WTC11 (cell line): Measurements from ENCODE around the gene DMWD. TPM values are rescaled to one million over a fixed set of nuclear protein-coding genes. Genes with fewer than 3 reads are reported as not detected.

Experiments used
- ARID4B ChIP-seq: sonication (generic); formaldehyde crosslinking; IDR thresholded peaks from 2 replicates; pipeline ENCODE4 v1.8.0; 2023; ENCODE audit warnings: missing genetic modification reagents, mild to moderate bottlenecking, borderline replicate concordance
- CREM ChIP-seq: sonication (generic); formaldehyde crosslinking; IDR thresholded peaks from 2 replicates; pipeline ENCODE4 v1.8.1; 2022; ENCODE audit warnings: mild to moderate bottlenecking, missing genetic modification reagents, moderate library complexity
- CTCF ChIP-seq: fragments of 200-600 bp; IDR thresholded peaks from 2 replicates; pipeline ENCODE4 v1.8.0; 2022; ENCODE audit warnings: antibody characterized with exemption
- E2F4 ChIP-seq: sonication (generic); formaldehyde crosslinking; IDR thresholded peaks from 2 replicates; pipeline ENCODE4 v1.8.1; 2022; ENCODE audit warnings: low read depth, mild to moderate bottlenecking, moderate library complexity, missing genetic modification reagents, borderline replicate concordance
- ELF4 ChIP-seq: sonication (generic); formaldehyde crosslinking; IDR thresholded peaks from 2 replicates; pipeline ENCODE4 v1.8.1; 2022; ENCODE audit warnings: low read depth, mild to moderate bottlenecking, moderate library complexity, missing genetic modification reagents
- EMX1 ChIP-seq: fragments of 250-450 bp; sonication (Bioruptor Pico); IDR thresholded peaks from 2 replicates; pipeline ENCODE4 v1.8.0; 2021; ENCODE audit warnings: mild to moderate bottlenecking
- ETV6 ChIP-seq: sonication (generic); formaldehyde crosslinking; IDR thresholded peaks from 2 replicates; pipeline ENCODE4 v1.8.1; 2022; ENCODE audit warnings: mild to moderate bottlenecking, missing genetic modification reagents
- HMGA2 ChIP-seq: fragments of 250-450 bp; sonication (Bioruptor Pico); IDR thresholded peaks from 2 replicates; pipeline ENCODE4 v1.4.0; 2021; ENCODE audit warnings: mild to moderate bottlenecking, moderate library complexity
- IRF2 ChIP-seq: sonication (generic); formaldehyde crosslinking; IDR thresholded peaks from 2 replicates; pipeline ENCODE4 v1.8.0; 2022; ENCODE audit warnings: low read depth, missing genetic modification reagents, borderline replicate concordance
- KAT7 ChIP-seq: sonication (generic); formaldehyde crosslinking; IDR thresholded peaks from 2 replicates; pipeline ENCODE4 v1.8.1; 2023; ENCODE audit warnings: missing genetic modification reagents, mild to moderate bottlenecking, borderline replicate concordance
- MYBL2 ChIP-seq: sonication (generic); formaldehyde crosslinking; IDR thresholded peaks from 2 replicates; pipeline ENCODE4 v1.8.1; 2023; ENCODE audit warnings: mild to moderate bottlenecking, moderate library complexity, missing genetic modification reagents
- NFYB ChIP-seq: sonication (generic); formaldehyde crosslinking; conservative IDR thresholded peaks from 2 replicates; pipeline ENCODE4 v1.8.0; 2022; ENCODE audit warnings: low read depth, missing genetic modification reagents
- NR1H2 ChIP-seq: sonication (generic); formaldehyde crosslinking; IDR thresholded peaks from 2 replicates; pipeline ENCODE4 v1.9.0; 2021; ENCODE audit warnings: mild to moderate bottlenecking, moderate library complexity, missing genetic modification reagents
- NR3C1 ChIP-seq: sonication (generic); formaldehyde crosslinking; conservative IDR thresholded peaks from 2 replicates; pipeline ENCODE4 v1.8.1; 2023; ENCODE audit warnings: low read depth, mild to moderate bottlenecking, missing genetic modification reagents
- TEAD1 ChIP-seq: sonication (generic); formaldehyde crosslinking; IDR thresholded peaks from 2 replicates; pipeline ENCODE4 v1.8.0; 2022; ENCODE audit warnings: mild to moderate bottlenecking, missing genetic modification reagents
- ZNF138 ChIP-seq: sonication (generic); formaldehyde crosslinking; conservative IDR thresholded peaks from 2 replicates; pipeline ENCODE4 v1.8.1; 2022; ENCODE audit warnings: mild to moderate bottlenecking, moderate library complexity, missing genetic modification reagents
- ZNF232 ChIP-seq: sonication (generic); formaldehyde crosslinking; IDR thresholded peaks from 2 replicates; pipeline ENCODE4 v1.8.0; 2022; ENCODE audit warnings: mild to moderate bottlenecking, missing genetic modification reagents
- ZNF423 ChIP-seq: fragments of 250-450 bp; sonication (Bioruptor Pico); IDR thresholded peaks from 2 replicates; pipeline ENCODE4 v2.1.2; 2022; ENCODE audit warnings: mild to moderate bottlenecking, moderate library complexity
- ZNF532 ChIP-seq: fragments of 250-450 bp; sonication (Bioruptor Pico); IDR thresholded peaks from 2 replicates; pipeline ENCODE4 v1.9.0; 2021; ENCODE audit warnings: mild to moderate bottlenecking, borderline replicate concordance
- total RNA-seq: library from RNA; stranded (reverse); gene quantifications from 3 replicates; pipeline ENCODE4 v1.2.3, GENCODE V29; 2021
- TF ChIP-seq, protein P1 (sequence below): sonication (generic); formaldehyde crosslinking; IDR thresholded peaks from 2 replicates; pipeline ENCODE4 v1.8.1; 2022; ENCODE audit warnings: mild to moderate bottlenecking, moderate library complexity, missing genetic modification reagents
- TF ChIP-seq, protein P2 (sequence below): sonication (generic); formaldehyde crosslinking; IDR thresholded peaks from 2 replicates; pipeline ENCODE4 v1.8.1; 2022; ENCODE audit warnings: low read depth, missing genetic modification reagents, borderline replicate concordance
- TF ChIP-seq, protein P3 (sequence below): fragments of 250-450 bp; sonication (Bioruptor Pico); IDR thresholded peaks from 2 replicates; pipeline ENCODE4 v2.1.2; 2022; ENCODE audit warnings: mild to moderate bottlenecking, moderate library complexity

DMWD gene
- total RNA-seq, 1 experiment from 2014 or later = 60.7 TPM

DNA sequence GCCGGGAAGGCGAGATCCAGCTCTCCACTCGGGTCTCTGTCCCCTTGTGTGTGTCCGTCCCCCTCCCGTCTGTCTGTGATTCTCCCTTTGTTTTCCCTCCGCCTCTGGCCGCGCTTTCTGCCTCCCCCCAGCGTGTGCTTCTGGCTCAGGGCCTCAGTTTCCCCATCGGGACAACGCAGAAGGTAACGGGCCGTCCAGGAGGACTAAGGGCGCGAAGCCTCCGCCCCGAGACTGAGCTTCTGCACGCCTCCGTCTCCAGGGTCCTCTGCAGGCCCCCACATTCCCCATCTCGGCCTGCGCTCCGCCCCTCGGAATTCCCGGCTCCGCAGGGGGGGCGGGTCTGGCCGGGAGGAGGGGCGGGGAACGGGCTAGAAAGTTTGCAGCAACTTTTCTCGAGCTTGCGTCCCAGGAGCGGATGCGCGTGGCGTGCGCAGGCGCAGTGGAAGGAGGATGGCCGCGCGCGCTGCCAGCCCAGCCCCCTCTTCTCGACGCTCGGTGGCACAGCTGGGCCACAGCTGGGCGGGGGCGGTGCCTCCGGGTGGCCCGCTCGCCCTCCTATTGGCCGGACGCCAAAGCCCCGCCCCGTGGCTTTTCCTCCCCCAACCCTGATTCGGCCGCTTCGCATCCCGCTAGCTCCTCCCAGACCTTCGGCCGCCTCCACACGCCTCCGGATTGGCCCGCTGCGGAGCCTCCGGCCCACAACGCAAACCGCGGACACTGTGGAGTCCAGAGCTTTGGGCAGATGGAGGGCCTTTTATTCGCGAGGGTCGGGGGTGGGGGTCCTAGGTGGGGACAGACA lies 23.5 kb downstream of the DMWD start, which contains the start of gene SIX5 (continued):
- no peak for TF ChIP-seq ZNF532
- no peak for TF ChIP-seq KAT7
- peak; percentile 88 for TF ChIP-seq ETV6 (CRISPR knock-in tag)
- 0 out of 2 replicates have a peak, but pooled peaks have one; percentile 60 for TF ChIP-seq NR3C1 (CRISPR knock-in tag)
- TF ChIP-seq, protein P1, sequence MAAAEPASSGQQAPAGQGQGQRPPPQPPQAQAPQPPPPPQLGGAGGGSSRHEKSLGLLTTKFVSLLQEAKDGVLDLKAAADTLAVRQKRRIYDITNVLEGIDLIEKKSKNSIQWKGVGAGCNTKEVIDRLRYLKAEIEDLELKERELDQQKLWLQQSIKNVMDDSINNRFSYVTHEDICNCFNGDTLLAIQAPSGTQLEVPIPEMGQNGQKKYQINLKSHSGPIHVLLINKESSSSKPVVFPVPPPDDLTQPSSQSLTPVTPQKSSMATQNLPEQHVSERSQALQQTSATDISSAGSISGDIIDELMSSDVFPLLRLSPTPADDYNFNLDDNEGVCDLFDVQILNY (CRISPR knock-in tag) = peak; percentile 84
- TF ChIP-seq CTCF = no peak
- no peak for TF ChIP-seq NR1H2 (CRISPR knock-in tag)
- no peak for TF ChIP-seq ZNF423 (CRISPR knock-in tag)
- TF ChIP-seq, protein P2, sequence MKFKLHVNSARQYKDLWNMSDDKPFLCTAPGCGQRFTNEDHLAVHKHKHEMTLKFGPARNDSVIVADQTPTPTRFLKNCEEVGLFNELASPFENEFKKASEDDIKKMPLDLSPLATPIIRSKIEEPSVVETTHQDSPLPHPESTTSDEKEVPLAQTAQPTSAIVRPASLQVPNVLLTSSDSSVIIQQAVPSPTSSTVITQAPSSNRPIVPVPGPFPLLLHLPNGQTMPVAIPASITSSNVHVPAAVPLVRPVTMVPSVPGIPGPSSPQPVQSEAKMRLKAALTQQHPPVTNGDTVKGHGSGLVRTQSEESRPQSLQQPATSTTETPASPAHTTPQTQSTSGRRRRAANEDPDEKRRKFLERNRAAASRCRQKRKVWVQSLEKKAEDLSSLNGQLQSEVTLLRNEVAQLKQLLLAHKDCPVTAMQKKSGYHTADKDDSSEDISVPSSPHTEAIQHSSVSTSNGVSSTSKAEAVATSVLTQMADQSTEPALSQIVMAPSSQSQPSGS (CRISPR knock-in tag) = no peak
- TF ChIP-seq TEAD1 = peak; percentile 96
- TF ChIP-seq E2F4 (CRISPR knock-in tag) = no peak
- no peak for TF ChIP-seq IRF2 (CRISPR knock-in tag)
- peak; percentile 10; the same call in 1 of the 2 replicates for TF ChIP-seq CREM
- peak; percentile 53; the same call in 1 of the 2 replicates for TF ChIP-seq MYBL2 (CRISPR knock-in tag)
- TF ChIP-seq EMX1 = no peak
- no peak for TF ChIP-seq ELF4 (CRISPR knock-in tag)
- peak; percentile 73 for TF ChIP-seq NFYB (CRISPR knock-in tag)
- TF ChIP-seq, protein P3, sequence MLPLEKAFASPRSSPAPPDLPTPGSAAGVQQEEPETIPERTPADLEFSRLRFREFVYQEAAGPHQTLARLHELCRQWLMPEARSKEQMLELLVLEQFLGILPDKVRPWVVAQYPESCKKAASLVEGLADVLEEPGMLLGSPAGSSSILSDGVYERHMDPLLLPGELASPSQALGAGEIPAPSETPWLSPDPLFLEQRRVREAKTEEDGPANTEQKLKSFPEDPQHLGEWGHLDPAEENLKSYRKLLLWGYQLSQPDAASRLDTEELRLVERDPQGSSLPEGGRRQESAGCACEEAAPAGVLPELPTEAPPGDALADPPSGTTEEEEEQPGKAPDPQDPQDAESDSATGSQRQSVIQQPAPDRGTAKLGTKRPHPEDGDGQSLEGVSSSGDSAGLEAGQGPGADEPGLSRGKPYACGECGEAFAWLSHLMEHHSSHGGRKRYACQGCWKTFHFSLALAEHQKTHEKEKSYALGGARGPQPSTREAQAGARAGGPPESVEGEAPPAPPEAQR (CRISPR knock-in tag) = no peak
- peak; percentile 21; the same call in 1 of the 2 replicates for TF ChIP-seq HMGA2 (CRISPR knock-in tag)
- peak; percentile 63; the same call in 1 of the 2 replicates for TF ChIP-seq ARID4B
- 0 out of 2 replicates have a peak, but pooled peaks have one; percentile 62 for TF ChIP-seq ZNF138 (CRISPR knock-in tag)
- 0 out of 2 replicates have a peak, but pooled peaks have one; percentile 6 for TF ChIP-seq ZNF232 (CRISPR knock-in tag)
